ENCODE results near the gene BLVRA.
"Not testable (repeated sequence)": the region's sequence is repeated elsewhere in the genome, so short reads cannot be mapped to it uniquely, and the experiment has no call there.

BLVRA gene, protein sequence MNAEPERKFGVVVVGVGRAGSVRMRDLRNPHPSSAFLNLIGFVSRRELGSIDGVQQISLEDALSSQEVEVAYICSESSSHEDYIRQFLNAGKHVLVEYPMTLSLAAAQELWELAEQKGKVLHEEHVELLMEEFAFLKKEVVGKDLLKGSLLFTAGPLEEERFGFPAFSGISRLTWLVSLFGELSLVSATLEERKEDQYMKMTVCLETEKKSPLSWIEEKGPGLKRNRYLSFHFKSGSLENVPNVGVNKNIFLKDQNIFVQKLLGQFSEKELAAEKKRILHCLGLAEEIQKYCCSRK

DNA sequence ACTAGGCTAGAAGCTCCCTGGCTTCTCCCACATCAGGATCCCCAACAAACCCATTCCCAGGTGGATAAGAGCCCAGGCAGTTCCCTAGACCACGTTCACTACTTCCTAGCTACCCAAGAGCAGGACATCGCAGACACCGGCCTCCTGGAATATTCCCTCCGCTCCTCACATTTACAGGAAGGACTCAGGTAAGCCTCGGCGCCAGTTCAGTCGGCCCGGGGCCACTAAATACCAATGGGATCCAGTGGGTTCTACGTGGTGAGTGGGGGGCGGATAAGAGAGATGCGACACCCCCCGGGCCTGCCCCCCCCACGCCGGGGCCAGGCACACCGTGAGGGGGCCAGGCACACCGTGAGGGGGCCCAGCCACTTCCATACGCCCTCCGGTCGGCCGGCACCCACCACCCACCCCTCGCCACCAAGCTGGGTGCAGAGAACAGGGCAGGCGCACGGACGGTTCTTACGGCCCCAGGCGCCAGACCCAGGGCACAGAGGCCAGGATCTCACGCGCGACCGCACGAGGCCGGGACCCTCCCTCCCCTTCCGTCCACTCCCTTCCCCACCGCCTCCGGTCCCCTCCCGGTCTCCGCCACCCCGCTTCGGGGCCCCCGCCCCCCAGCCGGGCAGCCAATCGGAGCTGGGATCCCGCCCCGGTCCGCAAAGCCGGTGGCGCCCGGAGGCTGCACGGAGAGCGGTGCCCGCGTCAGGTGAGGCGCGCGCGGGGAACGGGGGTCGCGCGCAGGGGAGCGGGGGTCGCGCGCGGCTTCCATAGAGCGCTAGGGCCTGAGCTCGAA, at the start of gene BLVRA:
Gene BLVRA, plus strand, starts transcription at position 652 of the 793 bp plus-strand sequence. CDS start 12,479 bp downstream, outside the sequence.
- DNase-seq (ENCODE audit: low spot score): peak; percentile 96

DNA sequence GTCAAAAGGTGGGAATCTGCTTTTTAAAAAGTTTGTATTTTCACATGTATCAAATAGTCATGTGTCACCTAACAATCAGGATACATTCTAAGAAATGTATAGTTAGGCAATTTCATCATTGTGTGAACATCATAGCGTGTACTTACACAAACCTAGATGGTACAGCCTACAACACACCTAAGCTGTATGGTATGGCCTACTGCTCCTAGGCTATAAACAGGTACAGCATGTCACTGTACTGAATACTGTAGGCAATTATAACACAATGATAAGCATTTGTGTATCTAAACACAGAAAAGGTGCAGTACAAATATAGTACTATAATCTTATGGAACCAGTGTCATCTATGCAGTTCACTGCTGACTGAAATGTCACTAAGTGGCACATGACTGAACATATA, 47.0 kb upstream of the BLVRA start:
- no peak for DNase-seq (ENCODE audit: low spot score)

DNA sequence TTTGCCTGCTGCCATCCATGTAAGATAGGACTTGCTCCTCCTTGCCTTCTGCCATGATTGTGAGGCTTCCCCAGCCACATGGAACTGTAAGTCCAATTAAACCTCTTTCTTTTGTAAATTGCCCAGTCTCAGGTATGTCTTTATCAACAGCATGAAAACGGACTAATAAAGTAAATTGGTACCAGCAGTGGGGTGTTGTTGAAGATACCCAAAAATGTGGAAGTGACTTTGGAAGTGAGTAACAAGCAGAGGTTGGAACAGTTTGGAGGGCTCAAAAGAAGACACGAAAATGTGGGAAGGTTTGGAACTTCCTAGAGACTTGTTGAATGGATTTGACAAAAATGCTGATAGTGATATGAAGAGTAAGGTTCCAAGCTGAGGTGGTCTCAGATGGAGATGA, 42.5 kb upstream of the BLVRA start:
- DNase-seq (ENCODE audit: low spot score): not testable (repeated sequence)

- DNase-seq (ENCODE audit: low spot score): no peak
Measured at GRCh38 chr7:43716598-43716997, 41.9 kb upstream of the BLVRA start.

GRCh38 chr7:43721193-43721806, 37.2 kb upstream of the BLVRA start:
- DNase-seq (ENCODE audit: low spot score): peak; percentile 51

DNA sequence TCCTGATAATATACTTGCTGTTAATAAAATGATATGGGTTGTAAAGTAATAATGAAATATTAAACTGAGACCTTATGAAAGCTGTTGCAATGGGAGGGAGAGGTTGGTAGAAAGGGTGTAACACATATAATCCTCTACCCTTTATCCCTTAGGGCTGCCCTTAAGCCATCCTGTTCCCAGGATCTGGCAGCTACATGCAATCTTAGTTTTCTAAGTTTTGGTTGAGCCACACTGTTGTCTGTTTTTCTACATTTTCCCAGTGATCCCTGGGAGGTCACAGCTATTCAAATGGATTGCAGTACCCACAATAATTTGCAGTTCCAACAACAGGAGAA, 35.5 kb upstream of the BLVRA start:
- DNase-seq (ENCODE audit: low spot score): no peak

- no peak for DNase-seq (ENCODE audit: low spot score)
Measured at GRCh38 chr7:43725251-43725650, 33.2 kb upstream of the BLVRA start.

GRCh38 chr7:43726466-43726865, 32.0 kb upstream of the BLVRA start:
- DNase-seq (ENCODE audit: low spot score): no peak

DNA sequence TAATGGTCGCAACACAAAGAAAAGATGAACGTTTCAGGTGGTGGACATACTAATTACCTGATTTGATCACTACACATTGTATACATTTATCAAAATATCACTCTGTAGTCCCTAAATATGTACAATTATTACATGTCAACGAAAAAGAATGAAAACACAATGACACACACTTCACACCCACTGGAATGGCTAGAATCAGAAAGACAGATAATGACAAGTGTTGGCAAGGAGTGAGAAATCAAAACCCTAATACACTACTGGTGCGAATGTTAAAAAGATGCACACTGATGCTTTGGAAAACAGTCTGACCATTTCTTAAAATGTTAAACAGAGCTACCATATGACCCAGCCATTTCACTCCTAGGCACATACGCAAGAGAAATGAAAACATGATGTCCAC, 31.5 kb upstream of the BLVRA start:
- no peak for DNase-seq (ENCODE audit: low spot score)

DNA sequence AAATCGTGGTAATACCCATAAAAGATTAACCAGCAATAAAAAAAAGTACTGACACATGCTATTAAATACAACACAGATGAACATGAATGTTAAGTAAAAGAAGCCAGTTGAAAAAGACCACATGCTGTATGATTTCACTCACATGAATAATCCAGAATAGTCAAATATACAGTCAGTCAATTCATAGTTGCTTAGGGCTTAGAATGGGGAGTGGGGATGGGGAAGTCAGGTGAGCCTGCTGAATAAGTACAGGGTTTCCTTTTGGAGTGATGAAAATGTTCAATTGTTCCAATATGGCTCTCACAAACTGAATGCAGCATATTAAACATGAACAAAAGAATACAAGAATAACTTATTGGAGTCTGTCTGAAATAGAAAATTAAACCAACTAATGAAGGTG, 31.0 kb upstream of the BLVRA start:
- DNase-seq (ENCODE audit: low spot score): no peak

DNA sequence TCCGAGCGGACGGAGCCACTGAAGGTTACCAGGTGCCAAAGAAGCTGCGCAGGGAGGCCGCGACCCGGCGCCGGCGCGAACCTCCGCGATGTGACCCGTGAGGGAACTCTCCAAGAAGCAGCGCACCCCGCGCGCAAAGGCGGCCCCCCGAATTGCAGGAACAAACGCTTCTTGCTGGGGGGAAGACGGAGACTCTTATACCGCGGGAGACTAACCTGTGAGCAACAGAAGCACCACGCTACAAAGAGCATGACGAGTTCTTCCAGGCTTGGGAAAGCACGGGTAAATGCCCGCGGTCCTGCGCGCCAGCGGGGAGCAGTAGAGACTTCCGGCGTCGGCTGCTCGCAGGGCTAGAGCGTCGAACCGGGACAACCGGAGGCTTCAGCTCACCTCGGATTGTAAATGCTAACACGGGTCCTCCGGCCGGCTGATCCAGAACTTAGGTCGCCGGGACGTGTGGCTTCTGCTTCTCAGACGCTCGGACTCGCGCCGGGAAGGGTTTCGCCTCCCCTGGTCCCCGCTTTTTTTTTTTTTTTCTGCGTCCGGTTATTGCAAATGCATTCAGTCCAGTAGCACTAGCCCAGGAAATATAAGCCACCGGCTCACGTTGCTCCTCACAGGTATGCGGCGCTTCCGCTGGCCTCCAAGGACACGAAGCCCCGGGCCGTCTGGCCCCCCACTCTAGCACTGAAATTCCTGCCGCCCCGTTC, 29.1 kb upstream of the BLVRA start, which contains the start of gene COA1:
Gene COA1, minus strand, starts transcription at position 310 of the 710 bp plus-strand sequence. CDS start 80,909 bp downstream, outside the sequence.
- peak; percentile 93 for DNase-seq (ENCODE audit: low spot score)

- no peak for DNase-seq (ENCODE audit: low spot score)
Measured at GRCh38 chr7:43729924-43730248, 28.6 kb upstream of the BLVRA start.

DNA sequence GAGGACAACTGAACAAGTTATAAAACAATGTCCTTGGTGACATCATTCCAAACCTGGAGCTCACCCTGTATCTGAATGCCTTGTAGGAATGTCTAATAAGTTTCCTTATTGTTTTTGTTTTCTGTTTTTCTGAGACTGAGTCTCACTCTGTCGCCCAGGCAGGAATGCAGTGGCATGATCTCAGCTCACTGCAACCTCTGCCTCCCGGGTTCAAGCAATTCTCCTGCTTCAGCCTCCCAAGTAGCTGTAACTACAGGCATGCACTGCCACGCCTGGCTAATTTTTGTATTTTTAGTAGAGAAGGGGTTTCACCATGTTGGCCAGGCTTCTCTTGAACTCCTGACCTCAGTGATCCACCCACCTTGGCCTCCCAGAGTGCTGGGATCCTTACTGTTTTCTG, 27.0 kb upstream of the BLVRA start:
- not testable (repeated sequence) for DNase-seq (ENCODE audit: low spot score)

DNA sequence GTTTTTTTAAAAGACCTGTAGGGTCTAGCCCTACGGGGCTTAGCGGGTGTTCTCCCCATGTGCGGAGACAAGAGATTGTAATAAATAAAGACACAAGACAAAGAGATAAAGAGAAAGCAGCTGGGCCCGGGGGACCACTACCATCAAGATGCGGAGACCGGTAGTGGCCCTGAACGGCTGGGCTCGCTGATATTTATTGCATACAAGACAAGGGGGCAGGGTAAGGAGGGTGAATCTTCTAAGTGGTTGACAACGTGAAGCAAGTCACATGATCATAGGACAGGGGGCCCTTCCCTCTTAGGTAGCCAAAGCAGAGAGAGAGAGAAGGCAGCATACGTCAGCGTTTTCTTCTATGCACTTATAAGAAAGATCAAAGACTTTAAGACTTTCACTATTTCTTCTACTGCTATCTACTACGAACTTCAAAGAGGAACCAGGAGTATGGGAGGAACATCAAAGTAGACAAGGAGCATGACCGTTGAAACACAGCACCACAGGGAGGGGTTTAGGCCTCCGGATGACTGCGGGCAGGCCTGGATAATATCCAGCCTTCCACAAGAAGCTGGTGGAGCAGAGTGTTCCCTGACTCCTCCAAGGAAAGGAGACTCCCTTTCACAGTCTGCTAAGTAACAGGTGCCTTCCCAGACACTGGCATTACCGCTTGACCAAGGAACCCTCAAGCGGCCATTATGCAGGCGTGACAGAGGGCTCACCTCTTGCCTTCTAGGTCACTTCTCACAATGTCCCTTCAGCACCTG, 23.7 kb upstream of the BLVRA start:
- DNase-seq (ENCODE audit: low spot score): not testable (repeated sequence)

DNA sequence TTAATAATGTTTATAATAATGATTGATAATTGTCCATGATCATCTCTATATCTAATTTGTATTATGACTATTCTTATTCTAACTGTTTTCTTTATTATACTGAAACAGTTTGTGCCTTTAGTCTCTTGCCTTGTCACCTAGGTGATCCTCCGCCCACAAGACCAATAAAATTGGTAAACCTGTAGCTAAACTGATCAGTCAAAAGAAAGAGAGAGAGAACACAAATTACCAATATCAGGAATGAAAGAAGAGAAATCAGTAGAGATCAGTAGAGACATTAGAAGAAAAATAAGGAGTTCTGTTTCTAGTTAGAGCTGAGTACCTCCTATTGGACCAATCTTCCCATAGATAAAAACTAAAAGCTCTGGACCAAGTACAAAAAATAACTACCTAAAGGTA, 23.1 kb upstream of the BLVRA start:
- no peak for DNase-seq (ENCODE audit: low spot score)

- no peak for DNase-seq (ENCODE audit: low spot score)
Measured at GRCh38 chr7:43735802-43736603, 22.5 kb upstream of the BLVRA start.

GRCh38 chr7:43737467-43738127, 20.9 kb upstream of the BLVRA start:
- no peak for DNase-seq (ENCODE audit: low spot score)

GRCh38 chr7:43742692-43743091, 15.8 kb upstream of the BLVRA start:
- no peak for DNase-seq (ENCODE audit: low spot score)

- DNase-seq (ENCODE audit: low spot score): no peak
Measured at GRCh38 chr7:43747328-43748105, 11.0 kb upstream of the BLVRA start.

All from GM03348 (cell line).